Measurements from ENCODE around the gene CEBPG. TPM values are rescaled to one million over a fixed set of nuclear protein-coding genes. Genes with fewer than 3 reads are reported as not detected.
A peak's percentile ranks its signal among the peaks of the same experiment; 100 is the strongest.

Gene CEBPG
- total RNA-seq, 1 donor from 2014 or later: 17.0 TPM

DNA sequence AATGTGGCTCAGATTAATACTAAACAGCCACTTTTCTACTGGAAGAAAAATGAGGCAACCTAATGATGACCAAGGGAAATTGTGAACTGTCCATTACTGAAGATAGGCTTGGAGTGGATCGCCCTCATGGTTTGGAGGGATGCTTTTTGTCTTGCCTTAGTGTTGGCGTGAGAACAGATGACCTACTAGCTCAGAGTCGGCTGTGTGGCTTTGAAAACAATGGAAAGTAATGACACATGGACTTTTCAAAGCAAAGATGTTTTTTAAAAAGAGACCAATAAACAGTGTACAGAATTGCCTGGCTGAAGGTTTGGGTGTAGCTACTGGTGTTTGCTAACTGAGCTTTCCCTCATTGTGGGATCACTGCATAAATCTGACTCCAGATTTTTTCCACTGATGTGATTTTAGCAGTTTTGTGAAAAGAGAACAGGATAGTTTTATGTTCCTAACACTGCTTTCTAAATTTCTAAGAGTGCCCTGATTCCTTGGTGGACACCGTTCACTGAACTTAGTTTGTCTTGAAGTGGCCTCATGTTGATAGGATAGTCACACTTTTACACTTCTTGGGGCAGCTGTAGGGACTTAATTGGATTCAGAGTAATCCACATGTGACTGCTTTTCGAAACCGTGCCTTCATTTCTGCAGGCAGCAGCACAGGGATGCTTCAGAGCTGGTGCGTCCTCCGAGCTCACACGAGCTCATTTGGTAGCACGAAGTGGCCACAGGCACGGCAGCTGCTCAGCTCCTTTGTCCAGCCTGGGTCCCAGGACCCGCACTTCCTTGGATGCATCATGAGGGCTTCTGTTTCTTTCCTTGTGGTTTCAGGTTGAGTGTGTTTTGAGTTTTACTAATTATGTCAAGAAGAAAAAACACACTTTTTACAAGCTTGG is 4.3 kb downstream of the CEBPG start:
- ATAC-seq: no peak
- no peak for DNase-seq
- intact Hi-C loops (cut with micrococcal nuclease): no loop called here

DNA sequence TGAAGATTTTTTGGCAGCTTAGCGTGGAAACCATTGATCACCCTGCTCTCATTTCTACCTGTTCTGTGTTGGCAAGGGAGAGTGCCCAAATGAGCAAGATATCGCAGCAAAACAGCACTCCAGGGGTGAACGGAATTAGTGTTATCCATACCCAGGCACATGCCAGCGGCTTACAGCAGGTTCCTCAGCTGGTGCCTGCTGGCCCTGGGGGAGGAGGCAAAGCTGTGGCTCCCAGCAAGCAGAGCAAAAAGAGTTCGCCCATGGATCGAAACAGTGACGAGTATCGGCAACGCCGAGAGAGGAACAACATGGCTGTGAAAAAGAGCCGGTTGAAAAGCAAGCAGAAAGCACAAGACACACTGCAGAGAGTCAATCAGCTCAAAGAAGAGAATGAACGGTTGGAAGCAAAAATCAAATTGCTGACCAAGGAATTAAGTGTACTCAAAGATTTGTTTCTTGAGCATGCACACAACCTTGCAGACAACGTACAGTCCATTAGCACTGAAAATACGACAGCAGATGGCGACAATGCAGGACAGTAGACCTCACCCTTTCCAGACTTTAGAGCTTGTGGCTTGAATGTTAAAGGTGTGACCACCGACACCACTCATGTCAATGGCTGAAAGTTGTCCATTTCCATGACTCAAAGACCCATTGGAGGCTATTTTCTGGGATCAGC is 5.8 kb downstream of the CEBPG start:
- ATAC-seq (no peak), DNase-seq (no peak)
- intact Hi-C loops (cut with micrococcal nuclease): no loop called here

DNA sequence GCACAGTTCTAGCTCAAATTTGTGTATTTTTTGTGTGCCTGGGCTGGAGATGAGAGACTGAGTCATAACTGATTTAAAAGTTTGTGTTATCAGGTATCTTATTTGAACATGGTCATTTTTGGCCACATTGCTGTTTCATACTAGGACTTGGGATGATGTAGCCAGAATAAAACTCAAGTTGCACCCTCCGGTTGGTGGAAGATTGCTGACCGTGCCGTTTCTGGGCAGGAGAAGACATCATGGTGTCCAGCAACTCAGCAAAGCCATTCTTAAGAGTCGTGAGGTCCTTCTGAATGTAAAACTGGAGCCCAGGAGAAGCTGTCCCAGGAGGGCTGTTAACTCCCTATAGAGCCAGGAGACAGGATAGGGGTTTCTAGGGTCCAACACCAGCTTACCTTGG is 7.6 kb downstream of the CEBPG start:
- ATAC-seq (no peak), DNase-seq (no peak)
- intact Hi-C loops (cut with micrococcal nuclease): no loop called here

DNA sequence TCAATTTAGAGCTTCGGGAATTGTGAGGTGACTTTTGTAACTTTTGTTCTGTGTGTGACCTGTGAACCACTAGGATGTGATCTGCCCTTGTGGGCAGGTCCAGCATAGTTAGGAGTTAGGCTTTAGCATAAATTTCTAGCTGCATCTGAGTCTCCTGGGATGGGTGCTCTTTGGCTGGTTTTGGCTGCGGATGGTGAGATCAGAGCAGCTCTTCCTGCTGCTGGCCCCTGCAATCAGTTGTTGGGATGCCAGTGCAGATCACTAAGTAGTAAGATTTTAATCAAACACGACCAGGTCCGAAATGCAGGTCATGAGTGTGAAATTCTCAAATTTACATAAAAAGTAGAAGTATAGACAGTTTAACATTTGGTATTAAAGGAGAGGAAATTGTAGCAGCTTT is 8.5 kb downstream of the CEBPG start:
- ATAC-seq (no peak), DNase-seq (no peak)
- intact Hi-C loops (cut with micrococcal nuclease): no loop called here

DNA sequence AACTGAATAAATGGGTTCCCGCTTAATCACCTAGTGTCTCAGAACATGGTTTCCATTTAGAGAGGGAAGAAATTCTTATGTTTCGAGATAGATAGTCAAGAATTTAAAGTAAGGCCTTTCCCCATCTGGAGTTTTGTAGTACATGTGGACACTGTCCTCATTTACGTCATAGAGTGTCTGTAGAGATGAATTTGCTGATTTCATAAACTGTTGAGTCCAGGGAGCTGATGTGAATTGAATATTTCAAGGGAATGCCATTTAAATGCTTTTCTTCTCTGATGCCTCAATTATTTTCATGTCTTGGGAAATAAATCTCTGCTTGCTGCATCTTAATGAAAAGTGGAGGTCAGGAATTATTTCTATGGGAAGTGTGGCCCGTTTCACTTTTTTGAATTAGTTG is 9.5 kb downstream of the CEBPG start:
- intact Hi-C loops (cut with micrococcal nuclease): no loop called here
- ATAC-seq (no peak), DNase-seq (no peak)

DNA sequence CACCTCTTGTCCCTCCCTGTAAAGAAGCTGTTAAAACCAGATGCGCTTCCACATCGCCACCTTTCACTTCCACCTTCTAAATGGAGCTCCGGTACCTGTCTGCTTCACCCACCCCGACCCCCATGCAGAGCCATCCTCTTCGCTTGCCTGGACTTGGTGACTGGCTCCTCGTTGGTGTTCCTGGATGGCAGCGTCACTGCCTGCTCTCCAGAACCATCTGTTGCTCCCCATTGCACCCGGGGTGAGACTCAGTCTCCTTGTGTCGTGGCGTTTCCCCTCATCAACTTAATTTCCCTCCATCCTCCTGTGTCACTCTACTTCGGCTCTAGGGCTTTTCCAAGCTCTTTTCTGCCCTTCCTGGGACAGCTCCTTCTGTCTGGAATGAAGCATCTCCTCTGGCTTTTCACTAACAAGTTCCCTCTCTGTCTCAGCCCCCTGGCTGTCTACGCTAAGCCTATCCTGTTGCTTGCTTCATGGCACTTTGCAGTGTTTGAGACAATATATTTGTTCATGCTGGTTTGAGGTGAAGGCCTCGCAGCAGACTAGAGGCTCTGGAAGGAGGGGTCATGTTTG is 10.3 kb downstream of the CEBPG start:
- intact Hi-C loops (cut with micrococcal nuclease): no loop called here
- ATAC-seq (no peak), DNase-seq (no peak)

DNA sequence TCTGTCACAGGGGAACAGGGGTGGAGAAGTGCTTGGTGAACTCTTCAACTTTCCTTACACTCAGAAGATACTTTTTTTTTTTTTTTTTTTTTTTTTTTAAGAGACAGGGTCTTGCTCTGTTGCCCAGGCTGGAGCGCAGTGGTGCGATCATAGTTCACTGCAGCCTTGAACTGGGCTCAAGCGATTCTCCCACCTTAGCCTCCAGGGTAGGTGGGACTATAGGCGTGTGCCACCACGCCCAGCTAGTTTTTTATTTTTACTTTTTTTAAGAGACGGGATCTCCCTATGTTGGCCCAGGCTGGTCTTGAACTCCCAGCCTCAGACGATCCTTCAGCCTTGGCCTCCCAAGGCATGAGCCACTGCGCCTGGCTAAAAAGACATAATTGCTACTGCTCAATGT is 11.5 kb downstream of the CEBPG start:
- DNase-seq (no peak), ATAC-seq (no peak)
- intact Hi-C loops (cut with micrococcal nuclease): no loop called here

DNA sequence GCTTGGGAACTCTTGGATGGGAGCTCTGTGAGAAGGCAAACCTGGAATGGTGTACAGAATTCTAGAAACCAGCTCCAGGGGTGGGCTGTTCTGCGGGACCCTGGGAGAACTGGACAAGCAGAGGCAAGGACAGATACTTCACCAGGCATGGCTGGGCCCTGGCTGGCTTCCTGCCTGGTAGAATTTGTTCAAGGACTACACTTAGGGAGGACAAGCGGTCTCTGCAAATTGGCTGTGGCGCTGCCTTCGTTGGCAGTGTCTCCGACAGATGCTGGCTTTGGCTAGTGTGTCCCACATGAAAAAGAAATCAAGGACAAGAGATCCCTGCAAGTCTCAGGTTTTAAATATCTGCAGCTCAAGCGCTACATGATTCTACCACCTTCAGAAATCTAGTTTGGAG is 12.4 kb downstream of the CEBPG start:
- peak; percentile 77 for DNase-seq
- ATAC-seq: peak; percentile 71
- intact Hi-C loops (cut with micrococcal nuclease): no loop called here

DNA sequence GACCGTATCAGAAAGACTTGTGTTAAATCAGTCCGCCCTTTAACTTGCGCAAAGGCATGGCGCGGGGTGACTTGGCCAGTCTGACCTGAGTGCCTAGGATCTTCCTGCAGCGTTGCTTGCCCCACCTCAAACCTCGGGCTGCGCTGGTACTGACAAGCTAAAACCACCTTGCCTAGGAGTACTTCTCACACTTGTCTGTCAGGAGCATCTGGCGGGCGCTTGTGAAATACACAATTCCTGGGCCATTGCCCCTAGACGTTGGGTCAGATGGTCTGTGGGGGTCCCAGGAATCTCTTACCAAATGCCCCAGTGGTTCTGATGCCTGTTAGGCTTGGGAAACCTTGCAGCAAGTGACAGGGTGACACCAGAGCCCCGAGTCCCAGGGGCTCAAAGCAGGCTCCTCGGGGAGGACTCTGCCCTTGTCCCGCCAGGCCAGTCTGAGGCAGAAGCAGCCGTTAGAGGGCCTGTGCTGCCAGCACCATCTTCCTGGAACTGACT is 12.9 kb downstream of the CEBPG start:
- DNase-seq (no peak), ATAC-seq (no peak)
- intact Hi-C loops (cut with micrococcal nuclease): no loop called here

DNA sequence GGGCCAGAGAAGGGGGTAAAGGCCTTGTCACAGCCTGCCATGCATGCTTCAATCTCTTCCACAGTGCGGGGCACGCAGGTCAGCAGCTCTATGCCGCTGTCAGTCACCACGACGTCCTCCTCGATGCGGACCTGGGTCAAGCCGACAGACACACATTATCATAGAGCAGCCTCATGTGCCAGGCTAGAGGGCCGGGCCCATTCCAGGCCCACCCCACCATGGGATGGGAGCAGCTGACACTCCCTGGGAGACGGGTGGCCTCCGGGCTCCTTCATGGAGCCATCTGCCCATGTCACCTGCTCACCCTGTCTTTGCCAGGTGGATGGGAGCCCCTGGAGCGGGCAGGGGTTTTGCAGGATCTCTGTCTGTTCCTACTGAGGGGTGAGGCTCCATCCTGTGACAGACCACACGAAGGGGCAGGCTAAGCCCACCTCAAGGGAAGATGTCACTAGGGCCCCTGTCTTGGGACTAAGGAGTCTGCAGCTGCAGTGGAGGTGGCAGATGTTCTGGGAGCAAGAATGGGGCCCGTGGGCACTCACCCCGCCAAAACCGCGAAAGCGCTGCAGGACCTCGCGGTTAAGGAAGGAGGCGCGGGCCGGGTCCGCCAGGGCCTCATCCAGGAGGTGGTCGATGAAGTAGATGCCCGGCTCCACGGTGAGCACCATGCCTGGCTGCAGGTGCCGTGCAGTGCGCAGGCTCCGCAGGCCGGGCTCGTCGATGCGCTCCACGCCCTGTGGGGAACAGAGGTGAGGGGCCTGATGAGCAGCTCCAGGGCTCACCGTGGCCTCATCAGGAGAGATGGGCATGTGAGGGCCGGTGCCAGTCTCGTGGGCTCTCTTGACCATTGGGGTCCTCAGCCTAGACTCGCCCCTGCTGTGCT is 14.1 kb downstream of the CEBPG start:
- DNase-seq (peak; percentile 28), ATAC-seq (no peak)
- intact Hi-C loops (cut with micrococcal nuclease): no loop called here

DNA sequence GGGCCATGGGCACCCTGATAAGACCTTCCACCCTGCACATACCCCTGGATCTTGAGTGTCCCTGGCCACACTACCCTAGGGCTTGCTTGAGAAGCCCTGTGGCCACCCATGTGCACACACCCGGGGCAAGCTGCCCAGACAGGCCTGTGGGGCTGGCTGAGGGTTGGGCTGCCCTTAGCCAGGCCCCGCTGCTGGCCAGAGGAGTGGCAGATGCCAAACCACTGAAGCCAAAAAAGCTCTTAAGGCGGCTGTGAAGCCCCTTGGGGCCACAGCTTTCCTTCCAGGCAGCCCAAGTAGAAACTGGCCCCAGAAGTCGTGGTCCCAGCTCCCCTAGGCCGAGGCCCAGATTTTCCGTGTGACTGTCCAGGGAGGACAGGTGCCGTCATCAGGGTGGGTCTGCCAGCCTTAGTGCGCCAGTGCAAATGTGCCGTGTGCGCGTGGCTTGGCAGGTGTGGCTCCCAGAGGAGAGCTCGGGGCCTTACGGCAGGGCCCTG is 14.8 kb downstream of the CEBPG start:
- ATAC-seq: peak; percentile 35
- peak; percentile 62 for DNase-seq
- intact Hi-C loops (cut with micrococcal nuclease): no loop called here

DNA sequence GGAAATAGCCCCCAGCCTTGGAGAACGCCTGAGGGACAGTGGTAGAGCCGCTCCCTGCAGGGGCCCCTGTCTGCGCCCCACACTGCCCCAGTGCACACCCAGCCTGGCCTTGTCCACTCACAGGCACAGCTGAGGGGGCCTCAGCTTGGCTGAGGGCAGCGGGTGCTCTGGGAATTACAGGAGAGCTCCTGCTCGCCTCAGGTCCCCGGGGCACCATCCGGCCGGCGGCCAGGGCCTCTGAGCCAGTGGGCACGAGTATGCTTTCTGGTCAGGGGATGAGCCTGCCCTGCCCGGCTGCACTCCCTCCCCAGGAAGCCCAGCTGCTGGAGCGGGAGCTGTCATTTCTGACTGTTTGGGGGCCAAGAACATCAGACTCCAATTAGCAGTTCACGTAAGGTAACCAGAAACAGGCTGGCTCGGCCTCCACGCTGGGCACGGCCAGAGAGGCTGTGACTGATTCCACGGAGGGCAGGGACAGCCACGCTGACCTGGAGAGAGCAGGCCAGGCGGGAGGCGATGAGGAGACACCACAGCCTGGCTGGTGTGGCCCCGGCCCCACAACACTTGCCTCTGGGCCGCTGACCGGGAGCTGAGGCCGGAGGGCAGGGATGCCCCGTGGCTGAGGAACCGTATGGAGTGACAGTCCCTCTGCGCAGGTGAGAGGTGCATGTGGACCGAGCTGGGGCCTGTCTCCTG is 15.4 kb downstream of the CEBPG start:
- intact Hi-C loops (cut with micrococcal nuclease): no loop called here
- ATAC-seq (peak; percentile 48), DNase-seq (peak; percentile 78)

DNA sequence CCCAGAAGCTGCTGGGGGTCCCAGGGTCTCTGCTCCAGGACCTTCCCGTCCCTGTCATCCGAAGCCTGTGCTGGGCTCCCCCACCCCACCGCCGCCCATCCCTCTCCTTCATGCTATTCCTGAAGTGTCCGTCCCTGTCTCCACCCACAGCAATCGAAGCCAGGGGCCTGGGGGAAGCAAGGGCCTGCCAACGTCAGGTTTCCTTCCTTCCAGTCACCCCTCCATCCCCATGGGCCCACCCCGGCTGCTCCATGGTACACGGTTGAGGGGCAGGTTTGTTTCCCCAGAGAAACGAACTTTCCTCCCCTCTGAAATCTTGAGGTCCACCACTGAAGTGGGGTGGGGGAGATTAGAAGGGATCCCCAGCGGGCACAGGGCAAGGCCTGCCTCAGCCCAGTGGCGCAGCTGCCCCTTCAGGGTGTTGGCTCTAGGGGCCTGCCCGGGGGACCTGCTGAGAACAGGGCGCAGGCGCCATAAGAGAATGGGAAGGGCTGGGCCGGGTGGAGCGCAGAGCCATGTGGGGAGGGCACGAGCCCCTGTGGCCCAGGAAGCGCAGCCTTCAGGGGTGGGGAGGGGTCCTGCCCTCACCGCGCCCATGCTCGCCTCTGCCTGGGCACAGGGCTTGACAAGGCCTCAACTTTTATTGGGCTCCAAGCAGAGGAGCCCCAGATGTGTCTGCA is 16.1 kb downstream of the CEBPG start:
- intact Hi-C loops (cut with micrococcal nuclease): no loop called here
- ATAC-seq (peak; percentile 2), DNase-seq (peak; percentile 41)

DNA sequence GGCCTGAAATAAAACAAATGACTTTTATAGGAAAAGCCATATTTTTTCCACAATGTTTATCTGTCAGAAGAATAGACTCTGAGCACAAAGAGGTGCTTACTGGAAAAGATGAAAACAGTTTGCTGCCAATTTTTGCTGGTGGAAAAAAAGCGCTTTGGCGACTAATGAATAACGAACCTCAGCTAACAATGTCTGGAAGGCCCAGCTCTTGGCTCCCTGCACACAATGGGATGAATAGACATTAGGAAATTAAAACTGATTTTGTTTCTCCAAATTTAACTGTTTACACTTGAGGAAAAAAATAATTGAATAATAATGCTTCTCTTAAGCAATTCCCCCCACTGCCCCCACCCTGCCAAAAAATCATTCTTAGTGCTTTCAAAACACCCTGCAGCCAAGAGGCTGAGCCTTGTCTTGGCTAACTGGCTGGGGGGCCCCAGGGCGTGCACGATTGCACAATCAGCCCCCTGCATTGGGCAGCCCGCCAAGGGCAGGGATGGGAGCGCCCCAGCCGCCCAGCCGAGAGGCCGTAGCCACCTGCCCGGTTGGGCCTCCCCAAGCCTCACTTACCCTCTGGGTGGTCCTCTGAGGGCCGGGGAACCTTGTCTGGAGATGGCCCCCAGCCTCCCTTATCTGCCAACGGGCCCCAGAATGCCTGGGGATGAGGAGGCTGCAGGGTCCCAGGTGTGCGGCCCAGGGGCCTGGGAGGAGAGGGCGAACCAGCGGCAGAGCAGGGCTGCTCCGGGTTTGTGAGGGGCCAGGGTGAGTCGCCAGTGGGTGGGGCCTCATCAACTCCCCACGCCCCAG is 16.8 kb downstream of the CEBPG start:
- peak; percentile 80 for DNase-seq
- peak; percentile 30 for ATAC-seq
- intact Hi-C loops (cut with micrococcal nuclease): no loop called here

DNA sequence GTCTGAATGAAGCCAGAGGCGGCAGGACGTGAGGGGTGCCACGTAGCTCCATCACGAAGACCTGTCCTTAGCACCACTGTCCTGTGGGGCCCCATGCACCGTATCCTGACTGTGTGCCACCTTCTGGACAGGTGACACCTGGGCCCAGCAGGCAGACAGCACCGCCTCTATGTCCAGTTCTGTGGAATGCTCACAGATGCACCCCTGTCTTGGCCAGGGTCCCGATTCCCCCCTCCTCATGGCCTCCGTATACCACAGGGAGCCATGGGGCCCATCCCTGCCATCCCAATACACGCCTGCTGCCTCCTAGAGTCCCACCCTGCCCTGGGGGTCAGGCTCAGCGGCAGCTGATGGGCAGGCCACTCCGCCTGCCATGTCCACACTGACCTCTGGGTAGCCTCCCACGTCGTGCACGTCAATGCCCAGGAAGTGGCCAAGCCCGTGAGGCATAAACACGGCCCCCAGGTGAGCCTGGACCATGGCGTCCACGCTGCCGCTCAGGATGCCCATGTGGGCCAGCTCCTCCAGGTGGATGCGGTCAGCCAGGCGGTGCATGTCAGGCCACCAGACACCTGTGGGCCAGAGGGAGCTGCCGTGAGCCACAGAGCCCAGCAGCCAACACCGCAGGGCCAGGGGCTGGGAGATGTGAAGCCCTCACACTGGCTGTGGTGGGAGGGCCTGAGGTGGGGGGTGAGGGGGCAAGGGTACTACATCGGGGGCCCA is 17.6 kb downstream of the CEBPG start:
- intact Hi-C loops (cut with micrococcal nuclease): no loop called here
- DNase-seq: peak; percentile 35
- ATAC-seq: no peak

DNA sequence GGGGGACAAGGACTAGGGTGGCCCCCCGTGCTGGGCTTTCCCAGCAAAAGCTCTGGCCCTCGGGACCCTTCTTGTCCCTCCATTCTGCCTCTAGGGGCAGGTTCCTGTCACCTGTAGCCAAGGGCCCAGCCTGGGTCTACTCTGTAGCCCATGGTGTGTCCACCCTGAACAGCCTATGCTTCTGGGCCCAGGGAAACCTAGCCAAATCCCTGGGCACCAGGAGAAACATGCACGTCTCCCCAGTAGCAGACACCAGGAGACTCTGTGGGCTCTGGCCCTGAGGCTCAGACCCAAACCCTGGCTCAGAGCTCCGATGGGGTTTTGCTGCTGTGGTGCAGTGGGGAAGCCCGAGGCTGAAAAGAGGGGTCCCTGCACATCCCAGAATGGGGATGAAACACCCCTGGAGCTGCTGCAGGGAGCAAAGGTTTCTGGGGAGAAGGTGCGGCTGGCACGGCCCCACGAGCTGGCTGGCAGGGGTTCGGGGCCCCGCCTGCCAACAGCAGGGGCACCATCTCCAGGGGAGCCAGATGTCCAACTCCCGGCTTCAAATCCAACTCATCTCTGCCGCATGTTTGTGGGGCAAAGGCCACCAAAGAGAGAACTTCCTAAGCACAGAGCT is 18.2 kb downstream of the CEBPG start:
- intact Hi-C loops (cut with micrococcal nuclease): no loop called here
- no peak for DNase-seq
- no peak for ATAC-seq

All from left ventricle myocardium superior (tissue), 1 donor.